HEK293 (cell line): ENCODE results near the gene SCUBE1.

Experiments used
- CTCF ChIP-seq: fragments of 450-650 bp; formaldehyde crosslinking; IDR thresholded peaks from 2 replicates; pipeline ENCODE4 v1.5.1; 2016; ENCODE audit warnings: missing biosample characterization, missing genetic modification characterization
- GLI2 ChIP-seq: fragments of 450-650 bp; formaldehyde crosslinking; IDR thresholded peaks from 2 replicates; pipeline ENCODE4; 2017; ENCODE audit warnings: missing biosample characterization, missing genetic modification characterization, low read depth, borderline replicate concordance
- ZFHX2 ChIP-seq: fragments of 450-650 bp; formaldehyde crosslinking; conservative IDR thresholded peaks from 2 replicates; pipeline ENCODE4 v1.5.1; 2016; ENCODE audit warnings: missing biosample characterization, missing genetic modification characterization
- ZNF10 ChIP-seq: fragments of 450-650 bp; formaldehyde crosslinking; IDR thresholded peaks from 2 replicates; pipeline ENCODE4 v1.5.1; 2017; ENCODE audit warnings: missing biosample characterization, missing genetic modification characterization

GRCh38 chr22:43171607-43172006 is 171.6 kb downstream of the SCUBE1 start:
- no peak for TF ChIP-seq GLI2 (tag by site-specific recombination)
- no peak for TF ChIP-seq CTCF
- TF ChIP-seq ZNF10 (tag by site-specific recombination) = no peak
- peak; percentile 23 for TF ChIP-seq ZFHX2
